HEK293 (cell line): ENCODE data around the gene ROBO1.
A peak's percentile ranks its signal among the peaks of the same experiment; 100 is the strongest.

Experiments
- BCL11B ChIP-seq: fragments of 450-650 bp; formaldehyde crosslinking; IDR thresholded peaks from 2 replicates; pipeline ENCODE4 v1.5.1; 2016; ENCODE audit warnings: low read depth, missing biosample characterization, missing genetic modification characterization
- EGR2 ChIP-seq: fragments of 450-650 bp; formaldehyde crosslinking; IDR thresholded peaks from 2 replicates; pipeline ENCODE4 v1.5.1; 2016; ENCODE audit warnings: low read depth, missing biosample characterization, missing genetic modification characterization
- FEZF1 ChIP-seq: fragments of 450-650 bp; formaldehyde crosslinking; IDR thresholded peaks from 2 replicates; pipeline ENCODE4 v1.5.1; 2016; ENCODE audit warnings: missing biosample characterization, missing genetic modification characterization
- GLIS1 ChIP-seq: fragments of 450-650 bp; formaldehyde crosslinking; IDR thresholded peaks from 2 replicates; pipeline ENCODE4 v1.5.1; 2016; ENCODE audit warnings: missing biosample characterization, missing genetic modification characterization
- IKZF3 ChIP-seq: fragments of 450-650 bp; IDR thresholded peaks from 2 replicates; pipeline ENCODE4 v1.5.0; 2018; ENCODE audit warnings: missing biosample characterization, mild to moderate bottlenecking, missing genetic modification characterization, moderate library complexity
- KLF9 ChIP-seq: fragments of 450-650 bp; formaldehyde crosslinking; IDR thresholded peaks from 2 replicates; pipeline ENCODE4 v1.5.1; 2016; ENCODE audit warnings: missing biosample characterization, missing genetic modification characterization, low read depth
- RBAK ChIP-seq: fragments of 450-650 bp; formaldehyde crosslinking; IDR thresholded peaks from 2 replicates; pipeline ENCODE4 v1.5.1; 2016; ENCODE audit warnings: missing biosample characterization, missing genetic modification characterization
- SALL2 ChIP-seq: fragments of 450-650 bp; formaldehyde crosslinking; IDR thresholded peaks from 2 replicates; pipeline ENCODE4 v1.5.0; 2017; ENCODE audit warnings: missing biosample characterization, mild to moderate bottlenecking, missing genetic modification characterization, borderline replicate concordance
- ZNF16 ChIP-seq: fragments of 450-650 bp; formaldehyde crosslinking; IDR thresholded peaks from 2 replicates; pipeline ENCODE4 v1.5.1; 2016; ENCODE audit warnings: low read depth, missing biosample characterization, missing genetic modification characterization
- ZNF175 ChIP-seq: fragments of 450-650 bp; formaldehyde crosslinking; IDR thresholded peaks from 2 replicates; pipeline ENCODE4 v1.5.1; 2016; ENCODE audit warnings: missing biosample characterization, missing genetic modification characterization
- ZNF24 ChIP-seq: fragments of 450-650 bp; formaldehyde crosslinking; IDR thresholded peaks from 2 replicates; pipeline ENCODE4 v1.5.1; 2016; ENCODE audit warnings: missing biosample characterization, missing genetic modification characterization
- ZNF423 ChIP-seq: fragments of 450-650 bp; formaldehyde crosslinking; IDR thresholded peaks from 2 replicates; pipeline ENCODE4 v1.5.1; 2016; ENCODE audit warnings: missing biosample characterization, missing genetic modification characterization
- ZNF449 ChIP-seq: fragments of 450-650 bp; formaldehyde crosslinking; IDR thresholded peaks from 2 replicates; pipeline ENCODE4 v1.5.1; 2017; ENCODE audit warnings: missing biosample characterization, mild to moderate bottlenecking, missing genetic modification characterization, moderate library complexity
- ZNF510 ChIP-seq: fragments of 450-650 bp; formaldehyde crosslinking; IDR thresholded peaks from 2 replicates; pipeline ENCODE4 v1.5.1; 2018; ENCODE audit warnings: mild to moderate bottlenecking, missing genetic modification characterization, missing biosample characterization; ENCODE audit not compliant: insufficient replicate concordance
- ZNF513 ChIP-seq: fragments of 450-650 bp; IDR thresholded peaks from 2 replicates; pipeline ENCODE4 v1.5.1; 2018; ENCODE audit warnings: missing biosample characterization, missing genetic modification characterization
- ZNF514 ChIP-seq: fragments of 450-650 bp; formaldehyde crosslinking; IDR thresholded peaks from 2 replicates; pipeline ENCODE4 v1.5.1; 2016; ENCODE audit warnings: missing biosample characterization, missing genetic modification characterization
- ZNF558 ChIP-seq: fragments of 450-650 bp; formaldehyde crosslinking; IDR thresholded peaks from 2 replicates; pipeline ENCODE4 v1.5.1; 2016; ENCODE audit warnings: missing biosample characterization, missing genetic modification characterization
- ZNF610 ChIP-seq: fragments of 450-650 bp; formaldehyde crosslinking; IDR thresholded peaks from 2 replicates; pipeline ENCODE4 v1.5.1; 2016; ENCODE audit warnings: missing biosample characterization, missing genetic modification characterization, borderline replicate concordance
- ZNF621 ChIP-seq: fragments of 450-650 bp; formaldehyde crosslinking; IDR thresholded peaks from 2 replicates; pipeline ENCODE4 v1.5.1; 2017; ENCODE audit warnings: missing biosample characterization, missing genetic modification characterization
- ZNF768 ChIP-seq: fragments of 450-650 bp; formaldehyde crosslinking; IDR thresholded peaks from 2 replicates; pipeline ENCODE4 v1.5.1; 2018; ENCODE audit warnings: missing biosample characterization, mild to moderate bottlenecking, missing genetic modification characterization
- ZNF777 ChIP-seq: fragments of 450-650 bp; formaldehyde crosslinking; IDR thresholded peaks from 2 replicates; pipeline ENCODE4 v1.5.1; 2017; ENCODE audit warnings: missing biosample characterization, missing genetic modification characterization, borderline replicate concordance
- ZNF837 ChIP-seq: fragments of 450-650 bp; formaldehyde crosslinking; IDR thresholded peaks from 2 replicates; pipeline ENCODE4 v1.5.1; 2016; ENCODE audit warnings: missing biosample characterization, missing genetic modification characterization
- TF ChIP-seq, protein P1 (sequence below): fragments of 450-650 bp; formaldehyde crosslinking; IDR thresholded peaks from 2 replicates; pipeline ENCODE4 v1.5.1; 2016; ENCODE audit warnings: missing biosample characterization, missing genetic modification characterization
- TF ChIP-seq, protein P2 (sequence below): fragments of 450-650 bp; formaldehyde crosslinking; IDR thresholded peaks from 2 replicates; pipeline ENCODE4 v1.5.1; 2016; ENCODE audit warnings: missing biosample characterization, missing genetic modification characterization
- TF ChIP-seq, protein P3 (sequence below): fragments of 450-650 bp; formaldehyde crosslinking; IDR thresholded peaks from 2 replicates; pipeline ENCODE4 v1.5.1; 2016; ENCODE audit warnings: missing biosample characterization, missing genetic modification characterization
- TF ChIP-seq, protein P4 (sequence below): fragments of 450-650 bp; formaldehyde crosslinking; IDR thresholded peaks from 2 replicates; pipeline ENCODE4 v1.5.1; 2016; ENCODE audit warnings: missing biosample characterization, missing genetic modification characterization, borderline replicate concordance
- TF ChIP-seq, protein P5 (sequence below): fragments of 450-650 bp; formaldehyde crosslinking; IDR thresholded peaks from 2 replicates; pipeline ENCODE4 v1.5.1; 2017; ENCODE audit warnings: missing biosample characterization, missing genetic modification characterization

The ROBO1 gene

GRCh38 chr3:78879295-78879860 is 888.4 kb downstream of the ROBO1 start (continued):
- peak; percentile 67; the same call in 1 of the 2 replicates for TF ChIP-seq ZNF24 (tag by site-specific recombination)
- no peak for TF ChIP-seq SALL2 (tag by site-specific recombination)
- TF ChIP-seq ZNF777 (tag by site-specific recombination): no peak
- no peak for TF ChIP-seq EGR2 (tag by site-specific recombination)
- TF ChIP-seq ZNF449: no peak
- no peak for TF ChIP-seq IKZF3 (tag by site-specific recombination)
- no peak for TF ChIP-seq GLIS1 (tag by site-specific recombination)
- TF ChIP-seq ZNF175 (tag by site-specific recombination): no peak
- TF ChIP-seq, protein P1, sequence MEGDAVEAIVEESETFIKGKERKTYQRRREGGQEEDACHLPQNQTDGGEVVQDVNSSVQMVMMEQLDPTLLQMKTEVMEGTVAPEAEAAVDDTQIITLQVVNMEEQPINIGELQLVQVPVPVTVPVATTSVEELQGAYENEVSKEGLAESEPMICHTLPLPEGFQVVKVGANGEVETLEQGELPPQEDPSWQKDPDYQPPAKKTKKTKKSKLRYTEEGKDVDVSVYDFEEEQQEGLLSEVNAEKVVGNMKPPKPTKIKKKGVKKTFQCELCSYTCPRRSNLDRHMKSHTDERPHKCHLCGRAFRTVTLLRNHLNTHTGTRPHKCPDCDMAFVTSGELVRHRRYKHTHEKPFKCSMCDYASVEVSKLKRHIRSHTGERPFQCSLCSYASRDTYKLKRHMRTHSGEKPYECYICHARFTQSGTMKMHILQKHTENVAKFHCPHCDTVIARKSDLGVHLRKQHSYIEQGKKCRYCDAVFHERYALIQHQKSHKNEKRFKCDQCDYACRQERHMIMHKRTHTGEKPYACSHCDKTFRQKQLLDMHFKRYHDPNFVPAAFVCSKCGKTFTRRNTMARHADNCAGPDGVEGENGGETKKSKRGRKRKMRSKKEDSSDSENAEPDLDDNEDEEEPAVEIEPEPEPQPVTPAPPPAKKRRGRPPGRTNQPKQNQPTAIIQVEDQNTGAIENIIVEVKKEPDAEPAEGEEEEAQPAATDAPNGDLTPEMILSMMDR (tag by site-specific recombination): no peak
- no peak for TF ChIP-seq RBAK
- no peak for TF ChIP-seq ZNF621 (tag by site-specific recombination)
- no peak for TF ChIP-seq ZNF768
- TF ChIP-seq ZNF610 (tag by site-specific recombination): no peak
- TF ChIP-seq, protein P2, sequence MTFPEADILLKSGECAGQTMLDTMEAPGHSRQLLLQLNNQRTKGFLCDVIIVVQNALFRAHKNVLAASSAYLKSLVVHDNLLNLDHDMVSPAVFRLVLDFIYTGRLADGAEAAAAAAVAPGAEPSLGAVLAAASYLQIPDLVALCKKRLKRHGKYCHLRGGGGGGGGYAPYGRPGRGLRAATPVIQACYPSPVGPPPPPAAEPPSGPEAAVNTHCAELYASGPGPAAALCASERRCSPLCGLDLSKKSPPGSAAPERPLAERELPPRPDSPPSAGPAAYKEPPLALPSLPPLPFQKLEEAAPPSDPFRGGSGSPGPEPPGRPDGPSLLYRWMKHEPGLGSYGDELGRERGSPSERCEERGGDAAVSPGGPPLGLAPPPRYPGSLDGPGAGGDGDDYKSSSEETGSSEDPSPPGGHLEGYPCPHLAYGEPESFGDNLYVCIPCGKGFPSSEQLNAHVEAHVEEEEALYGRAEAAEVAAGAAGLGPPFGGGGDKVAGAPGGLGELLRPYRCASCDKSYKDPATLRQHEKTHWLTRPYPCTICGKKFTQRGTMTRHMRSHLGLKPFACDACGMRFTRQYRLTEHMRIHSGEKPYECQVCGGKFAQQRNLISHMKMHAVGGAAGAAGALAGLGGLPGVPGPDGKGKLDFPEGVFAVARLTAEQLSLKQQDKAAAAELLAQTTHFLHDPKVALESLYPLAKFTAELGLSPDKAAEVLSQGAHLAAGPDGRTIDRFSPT (tag by site-specific recombination): no peak
- TF ChIP-seq, protein P3, sequence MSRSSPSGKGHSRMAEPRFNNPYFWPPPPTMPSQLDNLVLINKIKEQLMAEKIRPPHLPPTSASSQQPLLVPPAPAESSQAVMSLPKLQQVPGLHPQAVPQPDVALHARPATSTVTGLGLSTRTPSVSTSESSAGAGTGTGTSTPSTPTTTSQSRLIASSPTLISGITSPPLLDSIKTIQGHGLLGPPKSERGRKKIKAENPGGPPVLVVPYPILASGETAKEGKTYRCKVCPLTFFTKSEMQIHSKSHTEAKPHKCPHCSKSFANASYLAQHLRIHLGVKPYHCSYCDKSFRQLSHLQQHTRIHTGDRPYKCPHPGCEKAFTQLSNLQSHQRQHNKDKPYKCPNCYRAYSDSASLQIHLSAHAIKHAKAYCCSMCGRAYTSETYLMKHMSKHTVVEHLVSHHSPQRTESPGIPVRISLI: 0 out of 2 replicates have a peak, but pooled peaks have one; percentile 35
- no peak for TF ChIP-seq ZNF423 (tag by site-specific recombination)
- peak; percentile 95 for TF ChIP-seq FEZF1
- no peak for TF ChIP-seq BCL11B (tag by site-specific recombination)
- no peak for TF ChIP-seq ZNF513 (tag by site-specific recombination)
- TF ChIP-seq, protein P4, sequence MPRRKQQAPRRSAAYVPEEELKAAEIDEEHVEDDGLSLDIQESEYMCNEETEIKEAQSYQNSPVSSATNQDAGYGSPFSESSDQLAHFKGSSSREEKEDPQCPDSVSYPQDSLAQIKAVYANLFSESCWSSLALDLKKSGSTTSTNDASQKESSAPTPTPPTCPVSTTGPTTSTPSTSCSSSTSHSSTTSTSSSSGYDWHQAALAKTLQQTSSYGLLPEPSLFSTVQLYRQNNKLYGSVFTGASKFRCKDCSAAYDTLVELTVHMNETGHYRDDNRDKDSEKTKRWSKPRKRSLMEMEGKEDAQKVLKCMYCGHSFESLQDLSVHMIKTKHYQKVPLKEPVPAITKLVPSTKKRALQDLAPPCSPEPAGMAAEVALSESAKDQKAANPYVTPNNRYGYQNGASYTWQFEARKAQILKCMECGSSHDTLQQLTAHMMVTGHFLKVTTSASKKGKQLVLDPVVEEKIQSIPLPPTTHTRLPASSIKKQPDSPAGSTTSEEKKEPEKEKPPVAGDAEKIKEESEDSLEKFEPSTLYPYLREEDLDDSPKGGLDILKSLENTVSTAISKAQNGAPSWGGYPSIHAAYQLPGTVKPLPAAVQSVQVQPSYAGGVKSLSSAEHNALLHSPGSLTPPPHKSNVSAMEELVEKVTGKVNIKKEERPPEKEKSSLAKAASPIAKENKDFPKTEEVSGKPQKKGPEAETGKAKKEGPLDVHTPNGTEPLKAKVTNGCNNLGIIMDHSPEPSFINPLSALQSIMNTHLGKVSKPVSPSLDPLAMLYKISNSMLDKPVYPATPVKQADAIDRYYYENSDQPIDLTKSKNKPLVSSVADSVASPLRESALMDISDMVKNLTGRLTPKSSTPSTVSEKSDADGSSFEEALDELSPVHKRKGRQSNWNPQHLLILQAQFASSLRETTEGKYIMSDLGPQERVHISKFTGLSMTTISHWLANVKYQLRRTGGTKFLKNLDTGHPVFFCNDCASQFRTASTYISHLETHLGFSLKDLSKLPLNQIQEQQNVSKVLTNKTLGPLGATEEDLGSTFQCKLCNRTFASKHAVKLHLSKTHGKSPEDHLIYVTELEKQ (tag by site-specific recombination): peak; percentile 35; the same call in 1 of the 2 replicates
- TF ChIP-seq, protein P5, sequence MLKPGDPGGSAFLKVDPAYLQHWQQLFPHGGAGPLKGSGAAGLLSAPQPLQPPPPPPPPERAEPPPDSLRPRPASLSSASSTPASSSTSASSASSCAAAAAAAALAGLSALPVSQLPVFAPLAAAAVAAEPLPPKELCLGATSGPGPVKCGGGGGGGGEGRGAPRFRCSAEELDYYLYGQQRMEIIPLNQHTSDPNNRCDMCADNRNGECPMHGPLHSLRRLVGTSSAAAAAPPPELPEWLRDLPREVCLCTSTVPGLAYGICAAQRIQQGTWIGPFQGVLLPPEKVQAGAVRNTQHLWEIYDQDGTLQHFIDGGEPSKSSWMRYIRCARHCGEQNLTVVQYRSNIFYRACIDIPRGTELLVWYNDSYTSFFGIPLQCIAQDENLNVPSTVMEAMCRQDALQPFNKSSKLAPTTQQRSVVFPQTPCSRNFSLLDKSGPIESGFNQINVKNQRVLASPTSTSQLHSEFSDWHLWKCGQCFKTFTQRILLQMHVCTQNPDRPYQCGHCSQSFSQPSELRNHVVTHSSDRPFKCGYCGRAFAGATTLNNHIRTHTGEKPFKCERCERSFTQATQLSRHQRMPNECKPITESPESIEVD (tag by site-specific recombination): peak; percentile 71
- TF ChIP-seq ZNF510 (tag by site-specific recombination): no peak
- 0 out of 2 replicates have a peak, but pooled peaks have one; percentile 15 for TF ChIP-seq ZNF558 (tag by site-specific recombination)
- TF ChIP-seq ZNF837 (tag by site-specific recombination): no peak
- no peak for TF ChIP-seq KLF9 (tag by site-specific recombination)
- TF ChIP-seq ZNF16: no peak
- TF ChIP-seq ZNF514 (tag by site-specific recombination): no peak
